Measurements from ENCODE around the gene CACNA2D4.

CACNA2D4 gene

GRCh38 chr12:1933342-1934051 is 15.0 kb upstream of the CACNA2D4 start:
- DNase-seq (ENCODE audit: low read depth), result no peak

GRCh38 chr12:1932264-1932777 is 13.9 kb upstream of the CACNA2D4 start:
- no peak for DNase-seq (ENCODE audit: low read depth)

- no peak for DNase-seq (ENCODE audit: low read depth)
These were observed 13.2 kb upstream of the CACNA2D4 start for GRCh38 chr12:1931642-1932041.

- DNase-seq (ENCODE audit: low read depth), result no peak
These were observed 12.5 kb upstream of the CACNA2D4 start for GRCh38 chr12:1930803-1931597.

GRCh38 chr12:1929985-1930802 is 11.7 kb upstream of the CACNA2D4 start:
- DNase-seq (ENCODE audit: low read depth), result no peak

GRCh38 chr12:1929241-1929984 is 11.0 kb upstream of the CACNA2D4 start:
- no peak for DNase-seq (ENCODE audit: low read depth)

GRCh38 chr12:1928439-1929121 is 10.1 kb upstream of the CACNA2D4 start:
- no peak for DNase-seq (ENCODE audit: low read depth)

- no peak for DNase-seq (ENCODE audit: low read depth)
These were observed 9.4 kb upstream of the CACNA2D4 start for GRCh38 chr12:1927751-1928351.

- DNase-seq (ENCODE audit: low read depth), result no peak
These were observed 8.7 kb upstream of the CACNA2D4 start for GRCh38 chr12:1927051-1927680.

GRCh38 chr12:1926251-1926657 is 7.8 kb upstream of the CACNA2D4 start:
- no peak for DNase-seq (ENCODE audit: low read depth)

- DNase-seq (ENCODE audit: low read depth), result no peak
These were observed 7.2 kb upstream of the CACNA2D4 start for GRCh38 chr12:1925684-1926006.

- DNase-seq (ENCODE audit: low read depth), result no peak
These were observed 6.7 kb upstream of the CACNA2D4 start for GRCh38 chr12:1924996-1925683.

- DNase-seq (ENCODE audit: low read depth), result no peak
These were observed 4.5 kb upstream of the CACNA2D4 start for GRCh38 chr12:1922985-1923384.

- no peak for DNase-seq (ENCODE audit: low read depth)
These were observed 3.7 kb upstream of the CACNA2D4 start for GRCh38 chr12:1922075-1922709.

GRCh38 chr12:1920971-1921370 is 2.5 kb upstream of the CACNA2D4 start:
- DNase-seq (ENCODE audit: low read depth), result no peak

GRCh38 chr12:1920436-1920835 is 2.0 kb upstream of the CACNA2D4 start:
- DNase-seq (ENCODE audit: low read depth), result no peak

- no peak for DNase-seq (ENCODE audit: low read depth)
These were observed 1.3 kb upstream of the CACNA2D4 start for GRCh38 chr12:1919763-1920162.

GRCh38 chr12:1919284-1919683 is 832 bp upstream of the CACNA2D4 start:
- DNase-seq (ENCODE audit: low read depth), result no peak

GRCh38 chr12:1918884-1919236 is 408 bp upstream of the CACNA2D4 start:
- no peak for DNase-seq (ENCODE audit: low read depth)
